ENCODE data around the gene ADAMTS12.

The ADAMTS12 gene

GRCh38 chr5:33827018-33827707 lies 64.6 kb downstream of the ADAMTS12 start:
- H3K9me3 ChIP-seq (ENCODE audit: insufficient read depth, low read depth, low read length) = no peaks in the 10 kb centered on the region
- no peak overlapping the region for H3K4me3 ChIP-seq (ENCODE audit: low read length)
- H3K27ac ChIP-seq (ENCODE audit: low read depth, low read length) = no peak overlapping the region
- no peak overlapping the region for H3K9ac ChIP-seq (ENCODE audit: low read depth, low read length)
- no peaks in the 10 kb centered on the region for H3K27me3 ChIP-seq (ENCODE audit: insufficient read depth, low read length)
- no peaks in the 10 kb centered on the region for H3K36me3 ChIP-seq (ENCODE audit: insufficient read depth, low read length)
- H3K4me1 ChIP-seq (ENCODE audit: insufficient read depth, low read length) = peaks cover 7% of the 10 kb centered on the region
- 92% methylated on average over 7 of the region's 7 CpGs for WGBS

DNA sequence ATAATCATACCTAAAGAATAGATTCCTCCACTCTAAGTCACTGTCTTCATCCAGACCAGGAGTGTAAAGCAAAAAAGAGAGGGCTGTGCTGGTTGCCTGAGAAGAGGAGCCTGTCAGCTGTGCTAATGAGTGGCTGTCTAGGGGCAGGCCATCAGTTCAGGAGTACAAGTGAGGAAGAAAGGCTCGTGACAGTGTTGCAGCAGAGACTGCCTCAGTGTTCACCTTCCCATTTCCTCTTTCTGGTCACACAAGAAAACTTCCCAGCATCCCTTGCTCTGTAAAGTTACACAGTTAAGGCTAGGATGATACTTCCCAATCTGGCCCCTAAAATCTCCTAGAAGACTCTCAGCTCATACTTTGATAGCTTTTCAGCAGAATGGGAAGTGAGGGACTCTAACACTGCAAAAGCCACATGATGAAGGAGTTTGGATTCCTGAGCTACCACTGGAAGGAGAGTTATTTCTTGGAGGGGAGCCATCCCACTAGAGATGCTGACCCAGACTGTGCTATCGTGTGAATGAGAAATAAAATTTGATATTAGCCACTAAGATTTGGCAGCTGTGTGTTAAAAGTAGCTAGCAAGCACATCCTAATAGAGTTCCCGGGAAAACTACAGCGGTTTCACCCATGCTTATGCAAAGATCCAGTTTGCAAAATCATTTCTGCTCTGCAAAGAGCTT lies 67.1 kb downstream of the ADAMTS12 start:
- 68% methylated on average over 4 of the region's 4 CpGs for WGBS
- Histone ChIP-seq H3K27ac (ENCODE audit: low read depth, low read length) (no peak overlapping the region), H3K36me3 (ENCODE audit: insufficient read depth, low read length) (no peaks in the 10 kb centered on the region), H3K4me1 (ENCODE audit: insufficient read depth, low read length) (peaks cover 17% of the 10 kb centered on the region), H3K27me3 (ENCODE audit: insufficient read depth, low read length) (no peaks in the 10 kb centered on the region), H3K9ac (ENCODE audit: low read depth, low read length) (no peak overlapping the region), H3K4me3 (ENCODE audit: low read length) (no peak overlapping the region), H3K9me3 (ENCODE audit: insufficient read depth, low read depth, low read length) (no peaks in the 10 kb centered on the region)

DNA sequence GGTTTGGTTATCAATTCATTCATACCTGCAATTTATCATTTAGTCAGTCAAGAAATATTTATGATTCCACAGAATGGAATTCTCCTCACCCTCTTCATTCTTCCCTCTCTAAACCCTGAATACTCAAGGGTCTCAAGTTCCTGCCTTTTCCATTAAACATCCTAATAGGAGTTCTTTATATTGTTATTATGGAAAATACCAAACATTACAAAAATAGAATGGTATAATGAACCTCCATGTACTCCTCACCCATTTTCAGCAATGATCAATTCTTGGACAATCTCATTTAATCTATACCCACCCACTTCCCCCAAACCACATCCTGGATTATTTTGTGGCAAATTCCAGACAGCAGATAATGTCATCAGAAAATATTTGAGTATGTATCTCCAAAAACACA lies 74.5 kb downstream of the ADAMTS12 start:
- no peaks in the 10 kb centered on the region for H3K9me3 ChIP-seq (ENCODE audit: insufficient read depth, low read depth, low read length)
- peaks cover 15% of the 10 kb centered on the region for H3K4me1 ChIP-seq (ENCODE audit: insufficient read depth, low read length)
- H3K36me3 ChIP-seq (ENCODE audit: insufficient read depth, low read length) = no peaks in the 10 kb centered on the region
- H3K4me3 ChIP-seq (ENCODE audit: low read length) = no peak overlapping the region
- H3K27ac ChIP-seq (ENCODE audit: low read depth, low read length) = no peak overlapping the region
- no peaks in the 10 kb centered on the region for H3K27me3 ChIP-seq (ENCODE audit: insufficient read depth, low read length)
- H3K9ac ChIP-seq (ENCODE audit: low read depth, low read length) = no peak overlapping the region

DNA sequence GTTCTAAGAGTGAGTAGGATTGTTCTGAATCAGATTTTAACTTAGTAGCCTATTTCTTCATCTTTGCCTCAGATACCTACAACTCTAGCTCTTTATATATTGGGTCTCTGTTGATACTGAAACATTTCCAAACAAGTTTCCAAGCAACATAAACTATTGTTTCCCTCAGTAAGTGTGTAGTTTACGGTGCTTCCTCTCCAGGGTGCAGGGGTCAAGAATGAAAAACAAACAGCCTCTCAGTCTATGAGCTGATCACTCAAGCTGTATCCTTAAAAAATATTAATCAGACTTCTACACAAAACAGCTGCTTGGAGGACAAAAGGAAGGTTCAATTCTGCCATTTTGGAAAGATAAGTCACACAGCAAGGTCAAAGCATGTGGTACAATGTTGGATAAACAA lies 75.0 kb downstream of the ADAMTS12 start:
- 90% methylated on average over 1 of the region's 1 CpG for WGBS

DNA sequence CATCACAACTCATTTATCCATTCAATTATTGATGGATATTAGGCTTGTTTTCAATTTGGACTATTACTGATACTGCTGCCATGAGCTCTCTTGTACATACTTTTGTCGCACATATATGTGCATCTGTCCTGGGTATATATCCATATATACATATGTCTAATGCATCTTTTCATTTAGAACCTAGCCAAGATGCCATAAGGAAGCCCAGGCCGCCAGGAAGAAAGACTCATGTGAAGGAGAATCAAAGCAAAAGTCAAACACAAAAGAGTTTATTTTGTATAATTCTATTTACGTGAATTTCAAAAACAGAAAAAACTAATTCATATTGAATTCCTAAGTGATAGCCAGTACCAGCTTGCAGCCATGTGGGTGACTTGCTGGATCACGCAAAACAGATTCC lies 79.0 kb downstream of the ADAMTS12 start:
- no peak overlapping the region for H3K27ac ChIP-seq (ENCODE audit: low read depth, low read length)
- H3K4me3 ChIP-seq (ENCODE audit: low read length) = no peak overlapping the region
- no peak overlapping the region for H3K9ac ChIP-seq (ENCODE audit: low read depth, low read length)
- no peaks in the 10 kb centered on the region for H3K27me3 ChIP-seq (ENCODE audit: insufficient read depth, low read length)
- no peaks in the 10 kb centered on the region for H3K36me3 ChIP-seq (ENCODE audit: insufficient read depth, low read length)
- peaks cover 15% of the 10 kb centered on the region for H3K4me1 ChIP-seq (ENCODE audit: insufficient read depth, low read length)
- H3K9me3 ChIP-seq (ENCODE audit: insufficient read depth, low read depth, low read length) = no peaks in the 10 kb centered on the region
- WGBS = 99% methylated on average over 2 of the region's 4 CpGs

More for the DNA sequence above, 75.0 kb downstream of the ADAMTS12 start:
- Histone ChIP-seq H3K36me3 (ENCODE audit: insufficient read depth, low read length) (no peaks in the 10 kb centered on the region), H3K27ac (ENCODE audit: low read depth, low read length) (no peak overlapping the region), H3K4me1 (ENCODE audit: insufficient read depth, low read length) (peaks cover 10% of the 10 kb centered on the region), H3K27me3 (ENCODE audit: insufficient read depth, low read length) (no peaks in the 10 kb centered on the region), H3K9ac (ENCODE audit: low read depth, low read length) (no peak overlapping the region), H3K4me3 (ENCODE audit: low read length) (no peak overlapping the region), H3K9me3 (ENCODE audit: insufficient read depth, low read depth, low read length) (no peaks in the 10 kb centered on the region)

DNA sequence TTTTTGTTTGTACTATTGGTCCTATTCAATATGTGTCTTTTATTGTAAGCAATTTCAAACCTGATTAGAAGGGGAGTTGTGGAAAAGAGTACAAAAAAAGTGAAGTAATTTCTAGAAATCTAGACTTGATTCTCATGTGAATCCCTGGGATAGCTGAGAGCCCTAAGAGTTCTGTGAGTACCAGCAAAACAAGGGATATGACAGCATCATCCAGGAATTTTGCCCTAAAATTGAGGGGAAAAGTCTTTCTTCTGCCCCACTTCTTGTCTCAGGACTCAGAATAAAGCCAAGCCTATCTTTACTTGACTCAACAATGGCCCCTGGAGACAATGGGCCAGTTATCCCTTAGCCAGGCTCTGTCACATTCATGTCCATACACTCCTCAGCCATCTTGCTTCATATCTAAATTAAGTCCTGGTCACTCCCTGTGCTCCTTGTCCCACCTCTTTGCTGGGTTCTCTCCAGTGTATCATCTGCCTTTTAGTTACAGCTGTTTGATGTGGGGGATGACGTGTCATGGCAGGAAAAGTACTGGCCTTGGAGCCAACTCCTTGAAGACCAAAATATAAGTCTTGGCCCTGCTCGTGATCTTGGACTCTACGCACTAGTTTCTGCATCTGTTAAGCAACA lies 81.2 kb downstream of the ADAMTS12 start:
- 92% methylated on average over 3 of the region's 3 CpGs for WGBS
- Histone ChIP-seq H3K27ac (ENCODE audit: low read depth, low read length) (no peak overlapping the region), H3K36me3 (ENCODE audit: insufficient read depth, low read length) (no peaks in the 10 kb centered on the region), H3K9me3 (ENCODE audit: insufficient read depth, low read depth, low read length) (no peaks in the 10 kb centered on the region), H3K27me3 (ENCODE audit: insufficient read depth, low read length) (no peaks in the 10 kb centered on the region), H3K9ac (ENCODE audit: low read depth, low read length) (no peak overlapping the region), H3K4me1 (ENCODE audit: insufficient read depth, low read length) (peaks cover 16% of the 10 kb centered on the region), H3K4me3 (ENCODE audit: low read length) (no peak overlapping the region)

DNA sequence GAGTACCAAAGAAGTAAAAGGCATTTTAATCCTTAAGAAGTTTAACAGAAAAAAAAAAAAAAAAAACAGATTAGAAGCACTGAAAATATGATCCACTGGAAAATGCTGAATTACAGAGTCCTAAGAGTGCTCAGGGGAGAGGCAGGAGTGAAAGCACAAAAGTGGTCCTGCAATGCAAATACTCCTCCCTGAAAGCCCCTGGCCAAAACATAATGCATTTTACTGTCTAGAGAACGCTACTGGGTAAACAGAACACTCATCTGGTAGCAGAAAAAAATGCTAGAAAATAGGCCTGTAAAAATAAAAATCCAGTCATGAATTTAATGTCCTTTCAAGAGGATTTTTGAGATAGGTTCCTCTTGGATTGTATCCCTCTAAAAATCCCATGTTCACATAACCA lies 81.9 kb downstream of the ADAMTS12 start:
- WGBS = 83% methylated on average over 1 of the region's 1 CpG
- Histone ChIP-seq H3K36me3 (ENCODE audit: insufficient read depth, low read length) (no peaks in the 10 kb centered on the region), H3K4me3 (ENCODE audit: low read length) (no peak overlapping the region), H3K27me3 (ENCODE audit: insufficient read depth, low read length) (no peaks in the 10 kb centered on the region), H3K4me1 (ENCODE audit: insufficient read depth, low read length) (peaks cover 16% of the 10 kb centered on the region), H3K9me3 (ENCODE audit: insufficient read depth, low read depth, low read length) (no peaks in the 10 kb centered on the region), H3K9ac (ENCODE audit: low read depth, low read length) (no peak overlapping the region), H3K27ac (ENCODE audit: low read depth, low read length) (no peak overlapping the region)

DNA sequence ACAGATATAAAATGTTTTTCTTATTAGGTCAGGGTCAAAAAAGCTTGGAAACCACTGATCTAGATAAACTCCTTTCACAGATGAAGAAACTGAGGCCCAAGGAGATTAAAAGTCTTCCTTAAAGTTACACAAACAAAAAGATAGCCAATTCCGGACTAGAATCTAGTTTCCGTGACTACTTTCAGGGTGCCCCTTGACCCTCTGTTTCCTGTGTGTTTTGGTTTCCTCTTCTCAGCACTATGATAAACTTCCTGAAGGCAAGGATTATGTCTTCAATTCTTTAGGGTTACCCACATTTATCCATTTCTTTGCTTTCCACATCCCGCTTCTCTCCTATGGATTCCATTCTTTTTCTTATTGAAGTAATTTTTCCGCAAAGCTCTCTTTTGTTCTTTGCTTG lies 83.1 kb downstream of the ADAMTS12 start:
- WGBS = 86% methylated on average over 4 of the region's 4 CpGs
- no peak overlapping the region for H3K4me3 ChIP-seq (ENCODE audit: low read length)
- H3K9me3 ChIP-seq (ENCODE audit: insufficient read depth, low read depth, low read length) = no peaks in the 10 kb centered on the region
- H3K9ac ChIP-seq (ENCODE audit: low read depth, low read length) = no peak overlapping the region
- H3K27me3 ChIP-seq (ENCODE audit: insufficient read depth, low read length) = no peaks in the 10 kb centered on the region
- no peaks in the 10 kb centered on the region for H3K36me3 ChIP-seq (ENCODE audit: insufficient read depth, low read length)
- H3K4me1 ChIP-seq (ENCODE audit: insufficient read depth, low read length) = peaks cover 16% of the 10 kb centered on the region
- H3K27ac ChIP-seq (ENCODE audit: low read depth, low read length) = no peak overlapping the region

- H3K27ac ChIP-seq (ENCODE audit: low read depth, low read length) = no peak overlapping the region
- H3K27me3 ChIP-seq (ENCODE audit: insufficient read depth, low read length) = no peaks in the 10 kb centered on the region
- no peaks in the 10 kb centered on the region for H3K36me3 ChIP-seq (ENCODE audit: insufficient read depth, low read length)
- peaks cover 16% of the 10 kb centered on the region for H3K4me1 ChIP-seq (ENCODE audit: insufficient read depth, low read length)
- H3K9ac ChIP-seq (ENCODE audit: low read depth, low read length) = no peak overlapping the region
- 87% methylated on average over 9 of the region's 9 CpGs for WGBS
- no peaks in the 10 kb centered on the region for H3K9me3 ChIP-seq (ENCODE audit: insufficient read depth, low read depth, low read length)
- H3K4me3 ChIP-seq (ENCODE audit: low read length) = no peak overlapping the region
Observed at GRCh38 chr5:33807771-33808170, 84.0 kb downstream of the ADAMTS12 start.

- Histone ChIP-seq H3K27me3 (ENCODE audit: insufficient read depth, low read length) (no peaks in the 10 kb centered on the region), H3K27ac (ENCODE audit: low read depth, low read length) (no peak overlapping the region), H3K36me3 (ENCODE audit: insufficient read depth, low read length) (no peaks in the 10 kb centered on the region), H3K4me3 (ENCODE audit: low read length) (no peak overlapping the region), H3K4me1 (ENCODE audit: insufficient read depth, low read length) (peaks cover 16% of the 10 kb centered on the region), H3K9ac (ENCODE audit: low read depth, low read length) (no peak overlapping the region), H3K9me3 (ENCODE audit: insufficient read depth, low read depth, low read length) (no peaks in the 10 kb centered on the region)
- WGBS = 93% methylated on average over 13 of the region's 13 CpGs
Observed at GRCh38 chr5:33806738-33807442, 84.9 kb downstream of the ADAMTS12 start.

DNA sequence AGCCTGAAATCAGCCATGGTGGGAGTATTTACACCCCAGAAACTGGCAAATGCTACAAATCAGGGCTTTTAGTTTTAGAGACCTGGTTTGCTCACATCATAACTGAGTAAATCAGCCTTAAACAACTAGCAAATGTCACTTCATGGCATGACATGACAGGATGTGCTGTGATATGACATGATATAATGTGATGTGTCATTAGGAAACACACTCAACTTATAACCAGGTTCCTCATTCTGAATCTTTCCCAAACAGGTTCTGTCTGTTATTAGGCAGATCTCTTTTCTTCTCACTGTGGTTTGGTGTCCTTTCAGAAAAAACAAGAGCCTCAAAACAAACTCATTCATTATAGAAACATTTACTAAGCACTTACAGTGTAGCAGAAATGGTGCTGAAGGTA lies 90.5 kb downstream of the ADAMTS12 start:
- Histone ChIP-seq H3K4me1 (ENCODE audit: insufficient read depth, low read length) (no peaks in the 10 kb centered on the region), H3K36me3 (ENCODE audit: insufficient read depth, low read length) (no peaks in the 10 kb centered on the region), H3K27ac (ENCODE audit: low read depth, low read length) (no peak overlapping the region), H3K9ac (ENCODE audit: low read depth, low read length) (no peak overlapping the region), H3K9me3 (ENCODE audit: insufficient read depth, low read depth, low read length) (no peaks in the 10 kb centered on the region), H3K4me3 (ENCODE audit: low read length) (no peak overlapping the region), H3K27me3 (ENCODE audit: insufficient read depth, low read length) (no peaks in the 10 kb centered on the region)

Data from HUES64 (cell line).